Activated naive CD8-positive, alpha-beta T cell treated with anti-CD3 and anti-CD28 coated beads for 36 hours (primary cell): ENCODE data around the gene ANKRD1. TPM values are rescaled to one million over a fixed set of nuclear protein-coding genes. Genes with fewer than 3 reads are reported as not detected.
"Not testable (repeated sequence)": the region's sequence is repeated elsewhere in the genome, so short reads cannot be mapped to it uniquely, and the experiment has no call there.

Experiments
- DNase-seq: peaks from one replicate; pipeline ENCODE4 v3.0.0; 2021
- H3K27ac Mint-ChIP-seq: one replicate; pipeline ENCODE4 v1.8.0; 2022; ENCODE audit warnings: mild to moderate bottlenecking, moderate library complexity, mixed read lengths
- H3K27me3 Mint-ChIP-seq: one replicate; pipeline ENCODE4 v1.8.0; 2022; ENCODE audit warnings: mild to moderate bottlenecking, mixed read lengths
- H3K36me3 Mint-ChIP-seq: one replicate; pipeline ENCODE4 v1.8.0; 2021; ENCODE audit warnings: mild to moderate bottlenecking, mixed read lengths
- H3K4me1 Mint-ChIP-seq: one replicate; pipeline ENCODE4 v1.8.0; 2021; ENCODE audit warnings: mixed read lengths
- H3K4me3 Mint-ChIP-seq: one replicate; pipeline ENCODE4 v1.8.0; 2022; ENCODE audit warnings: mild to moderate bottlenecking, moderate library complexity, mixed read lengths
- H3K9me3 Mint-ChIP-seq: one replicate; pipeline ENCODE4 v1.8.0; 2022; ENCODE audit warnings: mixed read lengths
- total RNA-seq, 2 experiments: library from RNA; stranded (reverse); gene quantifications; one replicate each; pipeline ENCODE4 v1.2.3, GENCODE V29; 2021

ANKRD1 gene
- total RNA-seq, 2 experiments from 2014 or later: not detected

DNA sequence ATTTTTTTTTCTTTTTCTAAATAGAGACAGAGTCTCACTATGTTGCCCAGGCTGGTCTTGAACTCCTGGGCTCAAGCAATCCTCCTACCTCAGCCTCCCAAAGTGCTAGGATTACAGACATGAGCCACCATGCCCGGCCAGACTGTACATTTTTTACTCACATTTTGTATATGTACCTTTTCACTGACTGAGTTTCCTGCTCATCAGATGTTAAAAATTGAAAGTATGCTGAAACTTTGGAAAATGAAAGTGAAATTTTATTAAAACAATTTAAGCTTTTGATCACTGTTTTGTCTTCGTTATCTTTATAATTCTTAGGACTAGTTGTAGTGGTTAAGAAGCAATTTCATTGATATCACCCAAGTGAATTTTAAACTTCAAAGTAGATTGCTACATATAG lies 24.0 kb downstream of the ANKRD1 start:
- H3K4me3 Mint-ChIP-seq, H3K27me3 Mint-ChIP-seq, DNase-seq, H3K9me3 Mint-ChIP-seq: not testable (repeated sequence)
- H3K4me1 Mint-ChIP-seq: peaks cover 15% of the 10 kb centered on the region
- peak overlapping the region; percentile 43 for H3K27ac Mint-ChIP-seq
- H3K36me3 Mint-ChIP-seq: peaks cover 19% of the 10 kb centered on the region

GRCh38 chr10:90893190-90893589 lies 27.7 kb downstream of the ANKRD1 start:
- Mint-ChIP-seq H3K9me3 (no peaks in the 10 kb centered on the region), H3K27me3 (no peaks in the 10 kb centered on the region), H3K27ac (no peak overlapping the region), H3K4me3 (no peak overlapping the region), H3K4me1 (peaks cover 15% of the 10 kb centered on the region), H3K36me3 (peaks cover 22% of the 10 kb centered on the region)
- DNase-seq: no peak

- no peaks in the 10 kb centered on the region for H3K9me3 Mint-ChIP-seq
- H3K36me3 Mint-ChIP-seq: peaks cover 25% of the 10 kb centered on the region
These were observed 30.5 kb downstream of the ANKRD1 start for GRCh38 chr10:90890347-90890746.

DNA sequence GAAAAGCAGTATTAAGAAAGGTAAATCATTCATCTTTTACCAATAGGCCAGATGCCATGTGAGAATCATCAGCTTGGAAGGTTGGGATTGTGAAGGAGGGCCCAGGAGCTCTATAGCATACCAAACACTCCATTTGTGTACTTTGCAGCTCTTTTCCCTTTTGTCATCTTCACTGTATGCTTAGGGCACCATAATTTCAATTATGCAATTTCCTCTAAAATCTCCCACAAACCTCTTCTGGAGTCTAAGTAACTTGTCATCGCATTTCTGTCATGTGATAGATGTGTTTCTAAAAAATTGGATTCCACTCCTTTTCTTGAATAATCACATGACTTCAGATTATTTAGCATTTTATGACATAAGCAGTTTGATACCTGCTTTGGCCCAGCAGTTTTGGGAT lies 31.3 kb downstream of the ANKRD1 start:
- peaks cover 25% of the 10 kb centered on the region for H3K36me3 Mint-ChIP-seq

More at GRCh38 chr10:90890347-90890746, 30.5 kb downstream of the ANKRD1 start:
- Mint-ChIP-seq H3K27me3 (no peaks in the 10 kb centered on the region), H3K4me3 (no peak overlapping the region), H3K4me1 (peaks cover 1% of the 10 kb centered on the region), H3K27ac (no peak overlapping the region)
- no peak for DNase-seq

GRCh38 chr10:90888387-90888786 lies 32.5 kb downstream of the ANKRD1 start:
- Mint-ChIP-seq H3K4me1 (no peaks in the 10 kb centered on the region), H3K27ac (no peak overlapping the region), H3K36me3 (peaks cover 23% of the 10 kb centered on the region), H3K4me3 (no peak overlapping the region), H3K9me3 (no peaks in the 10 kb centered on the region), H3K27me3 (no peaks in the 10 kb centered on the region)
- no peak for DNase-seq

More for the DNA sequence above, 31.3 kb downstream of the ANKRD1 start:
- Mint-ChIP-seq H3K27ac (no peak overlapping the region), H3K4me1 (peaks cover 1% of the 10 kb centered on the region), H3K9me3 (no peaks in the 10 kb centered on the region), H3K27me3 (no peaks in the 10 kb centered on the region), H3K4me3 (no peak overlapping the region)
- DNase-seq: no peak

GRCh38 chr10:90887555-90887954 lies 33.3 kb downstream of the ANKRD1 start:
- no peaks in the 10 kb centered on the region for H3K4me1 Mint-ChIP-seq
- H3K9me3 Mint-ChIP-seq: no peaks in the 10 kb centered on the region
- H3K27me3 Mint-ChIP-seq: no peaks in the 10 kb centered on the region
- no peak for DNase-seq
- peaks cover 23% of the 10 kb centered on the region for H3K36me3 Mint-ChIP-seq
- no peak overlapping the region for H3K4me3 Mint-ChIP-seq
- H3K27ac Mint-ChIP-seq: no peak overlapping the region

- peaks cover 23% of the 10 kb centered on the region for H3K36me3 Mint-ChIP-seq
These were observed 35.7 kb downstream of the ANKRD1 start for GRCh38 chr10:90885176-90885575.

DNA sequence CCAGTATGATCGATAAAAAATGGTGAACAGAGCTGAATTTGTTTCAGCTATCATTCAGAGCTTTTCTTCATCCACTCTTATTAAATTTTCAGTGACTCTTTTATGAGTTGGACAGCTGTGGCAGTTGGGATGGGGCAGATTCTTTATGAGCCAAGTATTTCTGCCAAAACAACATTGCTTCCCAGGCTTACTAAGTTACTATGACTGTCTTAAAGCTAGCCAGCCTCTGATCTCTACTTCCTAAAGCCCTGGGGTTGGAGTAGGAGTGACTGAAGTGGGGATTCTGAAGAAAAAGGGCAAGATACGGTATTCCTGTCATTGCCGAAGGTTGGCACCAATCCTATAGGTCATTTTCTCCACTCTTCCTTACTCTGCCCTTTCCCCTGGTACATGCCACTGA lies 36.5 kb downstream of the ANKRD1 start:
- Mint-ChIP-seq H3K4me3 (no peak overlapping the region), H3K9me3 (no peaks in the 10 kb centered on the region), H3K4me1 (no peaks in the 10 kb centered on the region), H3K27me3 (no peaks in the 10 kb centered on the region), H3K36me3 (peaks cover 26% of the 10 kb centered on the region), H3K27ac (no peak overlapping the region)
- DNase-seq: no peak

More at GRCh38 chr10:90885176-90885575, 35.7 kb downstream of the ANKRD1 start:
- no peak overlapping the region for H3K27ac Mint-ChIP-seq
- H3K4me1 Mint-ChIP-seq: no peaks in the 10 kb centered on the region
- H3K4me3 Mint-ChIP-seq: no peak overlapping the region
- no peaks in the 10 kb centered on the region for H3K27me3 Mint-ChIP-seq
- no peak for DNase-seq
- H3K9me3 Mint-ChIP-seq: no peaks in the 10 kb centered on the region

DNA sequence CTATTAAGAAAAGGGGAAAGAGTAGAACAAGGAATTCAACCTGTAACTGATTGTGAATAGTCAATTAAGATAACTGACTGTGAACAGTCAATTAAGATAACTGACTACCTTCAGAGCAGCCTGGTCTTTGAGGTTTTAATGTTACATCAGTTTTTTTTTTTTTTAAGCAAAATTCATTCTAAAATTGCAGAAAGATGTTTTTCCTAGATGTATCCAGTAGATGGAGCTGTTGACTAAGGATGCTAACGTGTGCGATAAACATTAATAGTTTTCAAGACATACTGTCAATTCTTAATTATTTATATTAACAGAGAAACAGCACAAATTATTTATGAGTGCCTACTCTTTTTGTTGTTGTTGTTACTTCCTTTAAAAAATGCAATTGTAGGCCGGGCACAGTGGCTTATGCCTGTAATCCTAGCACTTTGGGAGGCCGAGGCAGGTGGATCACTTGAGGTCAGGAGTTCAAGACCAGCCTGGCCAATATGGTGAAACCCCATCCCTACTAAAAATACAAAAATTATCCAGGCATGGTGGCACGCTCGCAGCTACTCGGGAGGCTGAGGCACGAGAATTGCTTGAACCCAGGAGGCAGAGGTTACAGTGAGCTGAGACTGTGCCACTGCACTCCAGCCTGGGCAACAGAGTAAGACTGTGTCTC lies 40.7 kb downstream of the ANKRD1 start:
- H3K36me3 Mint-ChIP-seq: peaks cover 25% of the 10 kb centered on the region
- not testable (repeated sequence) for DNase-seq, H3K4me3 Mint-ChIP-seq, H3K4me1 Mint-ChIP-seq, H3K27me3 Mint-ChIP-seq, H3K9me3 Mint-ChIP-seq, H3K27ac Mint-ChIP-seq

GRCh38 chr10:90879062-90879461 lies 41.8 kb downstream of the ANKRD1 start:
- DNase-seq: no peak

GRCh38 chr10:90872648-90873020 lies 48.3 kb downstream of the ANKRD1 start:
- peak overlapping the region; percentile 88 for H3K27ac Mint-ChIP-seq
- H3K4me3 Mint-ChIP-seq: peak overlapping the region; percentile 98

More at GRCh38 chr10:90879062-90879461, 41.8 kb downstream of the ANKRD1 start:
- Mint-ChIP-seq H3K9me3 (no peaks in the 10 kb centered on the region), H3K27ac (no peak overlapping the region), H3K36me3 (peaks cover 24% of the 10 kb centered on the region), H3K27me3 (no peaks in the 10 kb centered on the region), H3K4me3 (no peak overlapping the region), H3K4me1 (peaks cover 2% of the 10 kb centered on the region)

DNA sequence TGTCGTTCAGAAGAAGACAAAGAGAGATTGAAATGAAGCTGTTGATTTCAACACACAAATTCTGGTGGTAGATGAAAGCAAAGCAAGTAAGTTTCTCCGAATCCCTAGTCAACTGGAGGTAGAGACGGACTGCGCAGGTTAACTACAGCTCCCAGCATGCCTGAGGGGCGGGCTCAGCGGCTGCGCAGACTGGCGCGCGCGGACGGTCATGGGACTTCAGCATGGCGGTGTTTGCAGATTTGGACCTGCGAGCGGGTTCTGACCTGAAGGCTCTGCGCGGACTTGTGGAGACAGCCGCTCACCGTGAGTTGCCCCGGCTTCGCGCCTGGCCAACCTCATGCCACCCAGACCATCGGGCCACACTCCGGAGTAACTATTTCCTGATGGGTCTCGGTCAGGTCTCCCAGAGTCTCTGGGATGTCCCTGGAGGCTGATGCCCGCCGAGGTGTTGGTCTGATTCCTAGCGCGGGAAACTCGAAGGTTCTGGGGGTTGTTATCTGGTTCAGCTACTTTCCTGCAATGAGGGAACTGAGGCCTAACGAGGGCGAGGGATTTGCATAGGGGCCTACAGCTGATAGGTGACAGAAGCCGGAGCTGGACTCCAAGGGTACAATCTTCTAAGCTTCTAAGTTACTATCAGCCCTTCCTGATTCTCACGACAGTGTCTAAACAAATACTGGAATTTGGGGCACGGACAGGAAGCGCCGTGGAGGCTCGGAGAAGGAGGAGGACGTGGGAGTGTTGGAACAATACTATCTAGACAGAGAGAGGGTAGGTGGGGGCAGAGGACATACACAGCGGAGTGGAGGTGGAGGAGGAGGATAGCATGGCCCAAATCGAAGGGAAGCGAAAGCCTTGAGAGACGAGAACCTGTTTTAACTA lies 48.9 kb downstream of the ANKRD1 start, which contains the start of gene RPP30:
Gene RPP30 (plus strand): TSS at position 209 of the 882 bp plus-strand sequence. CDS start 13 bp downstream, at position 222.
- peak; percentile 85 for DNase-seq
- Mint-ChIP-seq H3K9me3 (peaks cover 4% of the 10 kb centered on the region), H3K4me1 (peaks cover 13% of the 10 kb centered on the region), H3K27ac (peak within 1 kb of the TSS; percentile 88), H3K4me3 (peak within 1 kb of the TSS; percentile 98), H3K36me3 (peaks cover 8% of the 10 kb centered on the region), H3K27me3 (peaks cover 28% of the 10 kb centered on the region)

More at GRCh38 chr10:90872648-90873020, 48.3 kb downstream of the ANKRD1 start:
- Mint-ChIP-seq H3K4me1 (peaks cover 13% of the 10 kb centered on the region), H3K27me3 (peaks cover 23% of the 10 kb centered on the region), H3K9me3 (peaks cover 4% of the 10 kb centered on the region), H3K36me3 (peaks cover 11% of the 10 kb centered on the region)
- no peak for DNase-seq

DNA sequence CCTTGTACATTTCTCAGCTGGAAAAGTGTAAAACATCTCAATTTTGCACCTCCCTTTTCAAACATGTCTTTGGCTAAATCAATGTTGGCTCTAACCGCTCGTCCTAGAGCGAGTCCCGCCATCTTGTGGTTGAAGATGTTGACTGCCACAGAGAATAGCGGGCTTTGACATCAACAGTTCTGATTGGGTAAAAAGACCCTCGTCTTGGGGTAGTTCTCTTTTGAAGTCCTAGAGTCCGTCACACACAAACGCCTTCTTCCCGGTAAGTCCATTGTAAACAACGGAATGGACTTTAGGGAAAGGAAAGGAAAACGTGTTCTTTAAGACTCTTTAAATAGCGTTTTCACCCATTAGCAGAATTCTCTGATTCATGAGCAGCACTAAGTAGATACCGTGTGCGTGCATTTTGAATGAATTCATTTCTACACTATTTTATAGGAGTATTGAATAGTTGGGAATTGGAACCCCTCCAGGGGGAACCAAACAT lies 49.6 kb downstream of the ANKRD1 start:
- H3K36me3 Mint-ChIP-seq: peaks cover 4% of the 10 kb centered on the region
- peaks cover 13% of the 10 kb centered on the region for H3K4me1 Mint-ChIP-seq
- H3K4me3 Mint-ChIP-seq: peak overlapping the region; percentile 98
- H3K9me3 Mint-ChIP-seq: peaks cover 4% of the 10 kb centered on the region
- H3K27me3 Mint-ChIP-seq: peaks cover 35% of the 10 kb centered on the region
- H3K27ac Mint-ChIP-seq: peak overlapping the region; percentile 88
- DNase-seq: peak; percentile 28

GRCh38 chr10:90866050-90866598 lies 54.8 kb downstream of the ANKRD1 start:
- Mint-ChIP-seq H3K36me3 (no peaks in the 10 kb centered on the region), H3K9me3 (peaks cover 4% of the 10 kb centered on the region), H3K4me1 (no peaks in the 10 kb centered on the region), H3K4me3 (no peak overlapping the region), H3K27me3 (peaks cover 69% of the 10 kb centered on the region), H3K27ac (no peak overlapping the region)
- no peak for DNase-seq

- no peak overlapping the region for H3K27ac Mint-ChIP-seq
These were observed 55.5 kb downstream of the ANKRD1 start for GRCh38 chr10:90865401-90865800.

More at GRCh38 chr10:90865401-90865800, 55.5 kb downstream of the ANKRD1 start:
- Mint-ChIP-seq H3K36me3 (no peaks in the 10 kb centered on the region), H3K4me3 (no peak overlapping the region), H3K27me3 (peaks cover 74% of the 10 kb centered on the region), H3K9me3 (peaks cover 4% of the 10 kb centered on the region), H3K4me1 (no peaks in the 10 kb centered on the region)
- DNase-seq: no peak
